GM21447 (cell line): Measurements from ENCODE around the gene ACOT8.
"Not testable (repeated sequence)": the region's sequence is repeated elsewhere in the genome, so short reads cannot be mapped to it uniquely, and the experiment has no call there.

Experiments used
- ATAC-seq: cut with Tn5 transposase; IDR thresholded peaks from one replicate; pipeline ENCODE4 v1.9.1; 2021; ENCODE audit not compliant: unreplicated experiment

The ACOT8 gene

DNA sequence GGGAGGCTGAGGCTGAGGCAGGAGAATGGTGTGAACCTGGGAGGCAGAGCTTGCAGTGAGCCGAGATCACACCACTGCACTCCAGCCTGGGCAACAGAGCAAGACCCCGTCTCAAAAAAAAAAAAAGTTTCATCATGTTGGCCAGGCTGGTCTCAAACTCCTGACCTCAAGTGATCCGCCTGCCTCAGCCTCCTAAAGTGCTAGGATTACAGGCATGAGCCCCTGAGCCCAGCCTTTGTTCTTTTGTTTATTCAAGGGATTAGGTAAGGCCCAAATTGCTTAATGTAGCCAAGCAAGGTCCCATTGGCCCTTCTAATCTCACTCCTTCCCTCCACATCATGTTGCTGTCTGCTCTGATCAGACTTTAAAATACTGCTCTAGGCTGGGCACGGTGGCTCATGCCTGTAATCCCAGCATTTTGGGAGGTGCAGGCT is 27.5 kb downstream of the ACOT8 start:
- not testable (repeated sequence) for ATAC-seq

DNA sequence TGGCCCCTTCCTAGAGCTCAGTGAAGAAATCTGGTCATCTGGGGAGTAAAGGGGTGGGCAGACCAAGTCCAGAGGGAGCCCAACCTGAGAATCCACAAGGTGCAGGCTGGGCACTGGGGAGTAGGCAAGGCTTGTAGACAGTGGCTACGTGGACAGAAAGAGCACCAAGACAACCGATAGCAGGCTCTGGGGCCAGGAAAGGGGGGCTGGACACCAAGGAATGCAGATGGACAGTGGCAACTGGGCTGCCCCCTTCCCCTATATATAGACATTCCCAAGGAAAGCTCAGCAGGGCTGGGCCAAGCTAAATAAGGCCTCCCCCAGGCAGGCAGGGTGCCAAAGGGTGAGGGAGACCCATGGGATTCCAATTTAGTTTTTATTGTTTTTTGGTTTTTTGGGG is 28.6 kb downstream of the ACOT8 start:
- no peak for ATAC-seq

DNA sequence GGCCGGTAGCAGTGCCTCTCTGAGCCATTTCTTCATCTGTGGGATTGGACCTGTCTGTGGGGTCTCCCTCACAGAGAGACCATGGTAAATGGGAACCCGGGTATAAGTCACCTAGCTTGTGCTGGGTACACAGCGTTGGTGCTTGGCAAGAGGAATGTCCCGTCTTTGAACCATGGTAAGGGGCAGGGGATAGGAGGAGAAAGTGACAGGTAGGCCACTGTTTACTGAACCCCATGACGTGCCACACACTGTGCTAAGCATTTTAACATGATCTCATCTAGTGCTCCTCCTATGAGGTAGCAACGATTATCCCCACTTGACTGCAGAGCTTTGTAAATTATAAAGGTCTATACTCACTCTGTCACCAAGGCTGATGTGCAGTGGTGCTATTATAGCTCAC is 29.5 kb downstream of the ACOT8 start:
- no peak for ATAC-seq

DNA sequence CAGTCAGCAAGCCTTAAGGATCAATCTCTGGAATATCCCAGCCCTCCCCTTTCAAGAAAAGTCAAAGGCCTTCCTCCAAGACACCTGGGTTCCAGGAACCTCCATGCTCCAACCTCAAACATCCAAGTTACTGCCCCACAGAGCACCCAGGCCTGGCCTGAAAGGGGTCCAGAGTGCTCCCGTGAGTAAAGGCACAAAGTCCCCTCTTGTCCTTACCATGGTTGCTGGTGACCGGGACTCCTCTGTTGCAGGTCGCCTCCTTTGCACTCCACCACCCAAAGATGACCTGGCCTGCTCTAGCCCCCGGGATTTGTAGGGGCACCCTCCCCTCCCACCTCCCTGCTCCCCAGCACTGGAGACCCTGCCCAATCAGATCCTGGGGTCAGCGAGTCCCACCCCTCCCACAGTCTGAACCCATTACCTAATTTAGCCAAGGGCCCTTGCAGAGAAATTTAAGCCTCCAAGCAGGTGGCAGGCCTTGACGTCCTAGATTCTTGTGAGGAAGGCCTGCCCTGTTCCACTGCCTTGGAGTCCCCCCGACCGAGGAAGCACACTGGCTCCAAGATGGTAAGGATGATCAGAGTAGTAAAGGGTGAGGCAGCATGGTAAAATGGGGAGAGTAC is 30.1 kb downstream of the ACOT8 start, which contains the start of gene TNNC2:
Gene TNNC2 (minus strand): TSS at position 283 of the 623 bp plus-strand sequence. CDS start 64 bp downstream, at position 219.
- no peak for ATAC-seq

DNA sequence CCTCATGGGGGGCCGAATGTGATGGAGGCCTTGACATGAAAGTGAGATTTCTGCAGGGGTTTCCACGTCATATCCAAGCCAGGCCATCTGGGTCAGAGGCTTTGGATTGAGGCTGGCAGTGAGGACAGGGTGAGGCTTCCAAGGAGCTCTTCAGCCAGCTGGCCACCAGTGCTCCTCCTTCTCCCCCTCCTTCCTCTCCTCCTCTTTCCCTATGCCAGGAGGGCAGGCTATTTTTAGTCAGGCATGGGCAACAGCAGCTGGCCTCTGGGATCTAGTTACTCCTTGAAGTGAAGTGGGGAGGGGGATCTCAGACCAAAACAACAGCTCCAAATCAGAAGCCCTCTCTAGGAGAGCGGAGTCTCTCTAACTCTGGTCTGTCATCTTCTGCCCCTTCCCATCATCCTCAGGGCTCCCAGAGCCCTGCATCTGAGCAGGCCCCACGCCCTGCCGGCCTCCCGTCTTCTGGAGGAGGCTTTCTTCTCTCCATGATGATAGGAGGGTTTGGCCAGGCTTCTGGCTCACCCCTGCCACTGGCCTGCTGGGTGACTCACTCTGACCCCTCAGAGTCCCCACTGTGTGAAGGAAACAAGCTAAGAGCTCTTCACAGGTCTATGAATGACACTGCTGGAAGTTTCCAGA is 30.7 kb downstream of the ACOT8 start:
- no peak for ATAC-seq

DNA sequence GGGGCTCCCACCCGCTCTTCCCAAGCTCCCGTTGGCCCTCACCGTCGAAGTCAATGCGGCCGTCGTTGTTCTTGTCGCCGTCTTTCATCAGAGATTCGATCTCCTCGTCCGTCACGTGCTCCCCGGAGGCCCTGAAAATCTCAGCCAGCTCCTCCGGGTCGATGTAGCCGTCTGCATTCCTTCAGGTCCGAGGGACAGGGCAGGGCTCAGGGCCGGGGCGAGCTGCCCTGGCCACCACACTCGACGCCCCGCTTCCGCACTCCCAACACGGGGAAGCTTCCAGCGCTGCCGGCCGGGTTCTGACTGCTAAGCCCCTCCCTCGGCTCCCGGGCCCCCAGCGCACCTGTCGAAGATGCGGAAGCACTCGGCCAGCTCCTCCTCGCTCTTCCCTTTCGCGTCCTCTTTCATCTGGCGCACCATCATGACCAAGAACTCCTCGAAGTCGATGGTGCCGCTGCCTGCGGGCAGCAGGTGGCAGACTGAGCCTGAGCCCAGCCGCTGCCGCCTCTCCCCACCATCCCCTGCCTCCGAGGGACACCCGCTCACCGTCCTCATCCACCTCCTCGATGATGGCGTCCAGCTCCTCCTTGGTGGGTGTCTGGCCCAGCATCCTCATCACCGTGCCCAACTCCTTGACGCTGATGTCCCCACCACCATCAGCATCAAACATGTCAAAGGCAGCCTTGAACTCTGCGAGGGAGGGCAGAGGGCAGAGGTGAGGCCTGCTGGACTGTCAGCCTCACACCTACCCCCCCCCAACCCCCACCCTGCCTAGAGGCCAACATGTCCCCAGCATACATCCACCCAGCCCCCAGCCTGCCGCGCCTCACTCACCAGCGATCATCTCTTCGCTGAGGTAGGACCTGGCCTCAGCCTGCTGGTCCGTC is 33.0 kb downstream of the ACOT8 start:
- ATAC-seq, result no peak

DNA sequence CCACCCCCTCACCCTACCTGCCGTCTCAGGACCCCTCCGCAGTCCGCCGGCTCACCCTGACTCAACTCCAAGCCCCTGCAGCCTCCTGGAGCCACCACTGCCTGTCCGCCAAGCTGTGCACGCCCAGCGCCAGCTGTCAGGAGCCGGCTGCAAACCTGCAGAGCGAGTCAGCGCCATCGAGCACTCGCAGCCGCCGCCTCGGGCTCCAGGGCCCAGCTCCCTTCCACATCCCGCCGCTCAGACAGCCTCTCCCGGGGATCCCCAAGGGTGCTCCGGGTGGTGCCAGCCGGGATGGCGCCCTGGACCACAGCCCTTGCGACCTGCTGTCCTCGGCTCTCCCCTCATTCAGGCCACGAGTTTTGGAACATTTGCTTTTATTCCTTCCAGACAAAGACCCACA is 34.3 kb downstream of the ACOT8 start:
- ATAC-seq, result no peak

DNA sequence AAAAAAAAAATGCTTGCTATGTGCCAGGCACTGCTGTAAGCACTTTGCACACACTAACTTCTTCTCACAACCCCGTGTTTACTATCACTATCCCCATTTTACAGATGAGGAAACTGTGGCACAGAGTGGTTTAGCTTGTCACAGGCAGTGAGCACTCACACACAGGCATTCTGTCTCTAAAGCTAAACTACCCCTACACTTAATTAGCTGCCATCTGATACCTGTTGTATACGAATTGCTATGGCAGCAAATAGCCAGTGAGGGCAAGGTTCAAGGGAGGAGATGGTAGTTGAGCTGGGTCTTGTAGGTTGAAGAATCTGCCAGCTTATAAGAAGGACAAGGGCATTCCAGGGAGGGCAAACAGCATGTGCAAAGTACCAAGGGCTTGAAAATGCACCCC is 35.2 kb downstream of the ACOT8 start:
- ATAC-seq, result no peak

DNA sequence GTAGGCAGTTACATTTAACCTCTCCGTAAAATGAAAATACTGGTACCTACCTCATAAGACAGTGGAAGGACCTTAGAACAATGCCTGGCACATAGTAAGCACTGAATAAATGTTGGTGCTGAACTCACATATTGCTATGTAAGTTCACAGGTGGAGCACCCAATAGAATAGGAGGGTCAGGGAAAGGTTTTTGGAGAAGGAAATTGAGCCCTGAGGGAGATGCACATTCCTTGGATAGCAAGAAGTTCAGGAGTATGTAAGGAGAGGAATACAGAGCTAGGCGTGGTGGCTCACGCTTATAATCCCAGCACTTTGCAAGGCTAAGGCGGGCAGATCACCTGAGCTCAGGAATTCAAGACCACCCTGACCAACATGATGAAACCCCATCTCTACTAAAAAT is 37.7 kb downstream of the ACOT8 start:
- no peak for ATAC-seq

DNA sequence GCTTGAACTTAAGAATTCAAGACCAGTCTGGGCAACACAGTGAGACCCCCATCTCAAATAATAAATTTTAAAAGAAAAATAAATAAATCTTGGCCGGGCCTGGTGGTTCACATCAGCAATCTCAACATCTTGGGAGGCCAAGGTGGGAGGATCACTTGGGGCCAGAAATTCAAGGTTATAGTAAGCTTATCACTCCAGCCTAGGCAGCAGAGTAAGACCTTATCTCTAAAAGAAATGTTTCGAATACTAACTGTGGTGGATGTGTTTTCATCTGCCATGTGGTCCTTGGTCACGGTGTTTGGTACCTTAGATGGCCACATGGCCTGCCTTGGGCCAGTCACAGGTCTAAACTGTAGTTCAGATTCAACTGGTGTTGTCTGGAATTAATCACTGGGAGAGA is 39.0 kb downstream of the ACOT8 start:
- ATAC-seq, result no peak

DNA sequence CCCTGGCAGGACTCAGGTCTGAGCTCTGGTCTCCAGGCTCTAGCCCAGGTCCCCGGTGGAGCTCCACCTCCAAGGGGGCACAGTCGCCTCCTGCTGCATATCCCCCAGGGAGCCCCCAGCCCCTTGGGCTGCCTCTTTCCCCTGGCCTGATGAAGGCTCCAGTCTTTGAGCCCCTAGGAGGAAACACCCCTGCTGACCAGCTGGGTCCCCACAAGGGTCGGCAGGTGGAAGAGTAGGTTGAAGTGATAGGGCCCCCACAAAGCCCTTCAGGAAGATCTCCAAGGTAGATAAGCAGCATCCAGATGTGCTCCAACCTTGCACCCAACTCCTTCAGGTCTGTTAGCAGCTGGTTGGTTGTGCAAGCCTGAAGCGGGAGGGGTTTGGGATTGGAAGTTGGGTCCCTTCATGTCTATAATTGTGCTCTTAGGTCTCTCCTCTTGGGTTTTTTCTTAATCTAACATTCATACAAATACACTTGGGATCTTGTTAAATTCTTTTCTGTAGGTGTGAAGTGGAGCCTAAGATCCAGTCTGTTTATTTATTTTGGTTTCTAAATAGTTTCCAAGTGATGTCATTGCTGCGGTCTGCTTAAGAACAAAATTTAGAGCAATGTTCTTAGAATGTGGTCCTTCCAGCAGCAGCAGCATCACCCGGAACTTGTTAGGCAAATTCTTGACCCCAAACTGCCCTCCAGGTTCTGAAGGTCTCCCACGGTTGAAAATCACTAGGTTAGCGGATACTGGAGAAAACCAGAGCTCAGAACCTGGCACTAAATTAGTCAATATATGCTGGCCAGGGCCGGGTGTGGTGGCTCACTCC is 39.6 kb downstream of the ACOT8 start:
- no peak for ATAC-seq

DNA sequence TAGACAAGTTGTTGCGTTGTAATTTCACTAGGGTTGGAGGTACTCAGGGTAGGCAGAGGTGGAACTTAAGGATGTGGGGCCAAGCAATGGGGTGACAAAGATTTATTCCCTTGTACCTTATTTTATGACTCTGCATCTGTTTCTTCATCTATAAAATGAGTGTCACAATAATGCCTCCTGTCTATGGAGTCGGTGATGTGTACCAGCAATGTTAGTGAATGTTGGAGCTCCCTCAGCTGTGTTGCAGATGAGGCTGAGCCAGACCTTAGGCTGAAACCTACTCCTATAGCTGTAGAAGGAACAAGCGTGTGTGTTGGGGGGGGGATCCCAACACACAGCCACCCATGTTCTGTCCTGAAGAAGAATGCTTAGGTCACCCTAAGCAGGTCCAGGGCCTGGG is 40.2 kb downstream of the ACOT8 start:
- no peak for ATAC-seq

DNA sequence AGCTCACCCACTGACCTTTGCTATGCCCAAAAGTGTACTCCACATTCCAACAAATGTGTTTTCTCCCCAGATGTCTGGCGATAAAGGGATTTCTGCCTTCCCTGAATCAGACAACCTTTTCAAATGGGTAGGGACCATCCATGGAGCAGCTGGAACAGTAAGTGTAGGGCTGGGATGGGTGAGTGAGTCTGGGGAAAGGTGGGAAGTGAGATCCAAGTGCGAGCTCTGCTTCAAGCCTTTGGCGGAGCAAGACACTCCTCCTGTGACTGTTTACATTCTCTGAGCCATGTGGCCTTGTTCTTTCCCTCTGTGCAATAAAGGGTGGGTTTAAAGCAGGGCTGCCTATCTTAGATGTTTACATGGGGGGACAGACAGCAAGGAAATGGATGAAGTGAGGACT is 42.9 kb downstream of the ACOT8 start:
- ATAC-seq, result no peak

DNA sequence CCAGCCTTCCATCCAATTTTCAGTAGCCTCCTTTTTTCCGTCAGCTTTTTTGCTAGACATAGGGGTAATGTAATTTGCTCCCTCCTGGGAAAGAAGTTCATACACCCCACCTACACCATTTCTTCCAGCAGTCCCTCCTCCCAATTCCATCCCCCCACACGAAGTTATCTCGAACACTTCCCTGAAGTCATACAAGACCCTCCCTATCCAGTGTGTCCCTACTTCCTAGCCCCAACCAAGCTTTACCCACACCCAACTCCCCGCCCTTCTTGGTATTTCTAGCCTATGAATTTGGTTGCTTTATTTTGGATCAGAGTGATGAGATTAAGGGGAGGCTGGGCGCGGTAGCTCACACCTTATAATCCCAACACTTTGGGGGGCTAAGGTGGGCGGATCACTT is 43.7 kb downstream of the ACOT8 start:
- no peak for ATAC-seq

DNA sequence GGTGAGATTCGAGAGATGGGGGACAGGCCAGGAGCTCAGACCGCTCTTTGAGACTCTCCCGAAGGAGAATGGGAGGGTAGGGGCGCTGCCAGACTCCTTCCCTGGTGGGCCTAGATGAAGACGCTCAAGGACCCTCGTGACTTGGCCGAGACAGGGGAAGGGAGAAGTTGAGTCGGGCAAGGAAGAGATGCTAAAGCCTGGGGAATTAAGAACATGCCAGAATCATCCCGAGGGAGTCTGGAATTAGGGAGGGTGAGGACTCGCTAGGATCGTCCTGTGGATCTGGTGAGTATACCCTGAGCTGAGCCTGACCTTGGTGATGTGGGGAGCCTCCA is 44.2 kb downstream of the ACOT8 start:
- no peak for ATAC-seq

DNA sequence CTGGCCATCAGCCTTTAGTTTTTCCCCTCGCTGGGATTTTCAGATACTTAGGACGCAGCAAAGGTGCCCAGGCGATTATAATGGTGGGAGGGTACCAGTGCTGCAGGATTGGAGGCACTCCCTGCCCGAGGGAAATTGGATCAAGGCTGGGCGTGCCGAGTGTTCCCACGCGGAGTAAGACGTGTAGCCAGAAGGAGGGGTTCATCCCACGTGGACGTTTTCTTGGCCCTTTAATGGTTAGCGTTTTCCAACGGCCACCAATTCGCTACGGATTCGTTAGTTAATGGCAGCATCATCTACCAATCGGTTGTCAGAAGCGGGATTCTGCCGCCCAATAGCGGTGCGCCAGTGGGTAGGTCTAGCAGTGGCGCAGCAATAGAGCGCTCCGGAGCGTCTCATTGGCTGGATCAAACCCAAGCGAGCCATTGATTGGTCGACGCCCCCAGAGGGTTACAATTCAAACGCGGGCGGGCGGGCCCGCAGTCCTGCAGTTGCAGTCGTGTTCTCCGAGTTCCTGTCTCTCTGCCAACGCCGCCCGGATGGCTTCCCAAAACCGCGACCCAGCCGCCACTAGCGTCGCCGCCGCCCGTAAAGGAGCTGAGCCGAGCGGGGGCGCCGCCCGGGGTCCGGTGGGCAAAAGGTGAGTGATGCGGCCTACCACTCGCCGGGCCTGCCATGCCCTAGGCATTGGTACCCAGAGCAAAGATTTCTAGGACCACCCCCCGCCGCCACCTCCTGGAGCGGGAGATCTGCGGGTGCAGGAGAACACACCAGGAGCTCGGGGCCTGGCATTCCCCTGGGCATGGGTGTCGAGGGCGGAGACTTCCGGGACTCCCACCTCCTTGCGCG is 44.8 kb downstream of the ACOT8 start, which contains the start of gene UBE2C:
Gene UBE2C (plus strand): TSS at position 488 of the 849 bp plus-strand sequence. CDS start 52 bp downstream, at position 540.
- peak; percentile 95 for ATAC-seq

DNA sequence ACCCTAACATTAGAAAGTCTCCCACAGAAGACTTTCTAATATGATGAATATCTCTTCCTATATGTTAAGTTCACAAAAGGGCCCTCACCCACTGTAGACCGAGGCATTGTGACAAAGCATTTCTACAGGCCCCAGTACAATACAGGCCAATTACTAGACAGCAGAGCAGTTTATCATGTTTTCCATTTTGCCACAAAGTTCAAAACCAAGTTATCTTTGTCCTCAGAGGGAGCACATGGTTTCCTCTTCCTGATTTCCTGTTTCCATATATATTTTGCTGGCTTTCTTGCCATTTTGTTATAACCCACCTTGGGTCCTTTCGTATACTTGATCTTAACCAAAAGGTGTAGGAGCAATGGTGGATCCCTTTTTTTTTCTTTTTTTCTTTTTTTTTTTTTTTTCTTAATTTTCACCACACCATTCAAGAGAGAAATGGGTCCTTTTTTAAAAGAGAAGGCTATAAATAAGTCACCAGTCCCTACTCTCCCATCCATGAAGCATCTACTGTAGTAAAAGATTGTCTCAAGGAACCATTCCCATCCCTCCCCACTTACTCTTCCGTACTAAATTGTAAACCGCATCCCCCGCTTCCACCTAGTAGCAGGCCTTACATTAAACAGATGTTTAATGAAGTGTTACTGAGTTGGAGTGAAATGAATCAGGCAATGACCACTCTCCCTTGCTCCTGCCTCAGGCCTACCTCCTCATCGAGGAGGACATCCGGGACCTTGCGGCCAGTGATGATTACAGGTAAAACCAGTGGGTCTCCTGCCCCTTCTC is 46.8 kb downstream of the ACOT8 start:
- no peak for ATAC-seq

DNA sequence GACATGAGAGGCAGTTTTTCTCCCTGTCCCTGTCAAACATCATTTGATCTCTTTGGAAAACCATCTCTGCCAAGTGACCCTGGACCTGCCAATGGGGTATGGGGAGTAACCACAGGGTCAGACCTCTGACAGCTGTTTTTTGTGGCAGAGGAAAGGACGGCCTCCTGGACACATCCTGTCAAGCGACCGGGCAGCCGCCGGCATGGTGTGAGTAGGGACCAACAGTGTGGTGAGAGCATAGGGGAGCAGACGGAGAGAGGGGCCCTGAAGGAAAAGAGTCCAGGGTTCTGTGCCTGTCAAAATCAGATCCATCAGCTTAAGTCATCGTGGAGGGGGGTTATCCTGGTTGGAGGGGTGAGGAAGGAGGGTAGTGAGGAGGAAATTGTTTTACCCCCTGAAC is 55.3 kb downstream of the ACOT8 start:
- ATAC-seq, result no peak

DNA sequence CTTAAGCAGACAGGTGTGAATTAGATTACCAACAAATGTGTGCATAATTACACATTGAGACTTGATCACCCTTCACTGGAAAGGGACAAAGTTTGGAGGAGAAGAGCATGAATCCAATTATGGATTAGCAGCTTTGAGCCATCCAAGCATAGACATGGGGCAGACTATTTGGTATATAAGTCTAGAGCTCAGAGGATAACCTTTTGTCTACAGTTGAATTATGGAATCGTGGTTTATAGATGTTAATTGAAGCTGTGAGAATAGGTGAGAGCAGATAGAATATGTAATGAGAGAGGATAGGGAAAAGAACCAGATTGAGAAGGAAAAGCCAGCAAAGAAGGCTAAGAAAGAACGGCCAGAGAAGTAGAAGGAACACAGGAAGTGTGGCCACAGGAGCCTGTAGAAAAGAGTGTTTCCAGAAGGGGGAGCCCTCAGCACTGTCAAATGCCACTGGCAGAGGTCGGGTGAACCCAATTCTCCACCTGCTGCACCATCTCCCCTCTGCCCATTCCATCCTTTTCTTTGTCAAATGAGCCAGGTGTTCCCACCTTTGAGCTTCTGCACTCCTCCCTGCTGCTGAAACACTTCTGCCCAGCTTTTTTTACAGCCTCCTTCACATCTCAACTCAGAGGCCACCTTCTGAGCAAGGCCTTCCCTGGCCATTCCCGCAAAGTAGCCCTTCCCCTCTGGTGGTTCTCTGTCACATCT is 58.1 kb downstream of the ACOT8 start:
- no peak for ATAC-seq
